Ascending aorta (tissue), 2 donors: ENCODE data around the gene TUBA4A. TPM values are rescaled to one million over a fixed set of nuclear protein-coding genes. Genes with fewer than 3 reads are reported as not detected.
A peak's percentile ranks its signal among the peaks of the same experiment; 100 is the strongest.

Experiments used
- DNase-seq, 2 donors: peaks; one replicate each; pipeline ENCODE4 v3.0.0-alpha.2; 2019; ENCODE audit warnings: low spot score in 2 of 2
- H3K27ac ChIP-seq, 2 donors: fragments of 200-600 bp; sonication (generic); one replicate each; pipeline ENCODE4 v1.5.1; 2016 to 2017; ENCODE audit warnings: mild to moderate bottlenecking in 1 of 2
- H3K27me3 ChIP-seq: fragments of 200-600 bp; sonication (generic); one replicate; pipeline ENCODE4 v1.5.1; 2017
- H3K36me3 ChIP-seq, 2 donors: fragments of 200-600 bp; sonication (generic); one replicate each; pipeline ENCODE4 v1.5.1; 2016
- H3K4me1 ChIP-seq, 2 donors: fragments of 200-600 bp; sonication (generic); one replicate each; pipeline ENCODE4 v1.5.1; 2016 to 2017; ENCODE audit warnings: mild to moderate bottlenecking in 1 of 2
- H3K4me3 ChIP-seq, 2 donors: fragments of 200-600 bp; sonication (generic); one replicate each; pipeline ENCODE4 v1.5.1; 2016 to 2017; ENCODE audit warnings: mild to moderate bottlenecking in 1 of 2
- H3K9me3 ChIP-seq, 2 donors: fragments of 200-600 bp; sonication (generic); one replicate each; pipeline ENCODE4 v1.5.1; 2016
- CTCF ChIP-seq, 3 experiments: fragments of 200-600 bp in 2 of 3; fragments of 450-650 bp in 1 of 3; sonication (generic) in 2 of 3; IDR thresholded peaks; one replicate each; pipeline ENCODE4 v1.5.1; 2016 to 2019; ENCODE audit warnings: antibody characterized with exemption in 3 of 3, mild to moderate bottlenecking in 1 of 3, moderate library complexity in 1 of 3
- intact Hi-C: fragments of 100-400 bp; cut with DNase I; formaldehyde crosslinking; loops from one replicate; pipeline ENCODE4 v1.15.1; 2023
- total RNA-seq: library from RNA; depleted of rRNA; stranded (reverse); fragments of >200 nt; gene quantifications from one replicate; pipeline ENCODE4 v1.1.0, GENCODE V29; 2016

Gene TUBA4A
- total RNA-seq, 1 donor from 2014 or later, result 71.1 TPM

- DNase-seq, result no peak
- intact Hi-C loops, result no loop called here
- Histone ChIP-seq H3K4me3 (no peak overlapping the region), H3K4me1 (peaks cover 12 to 31% of the 10 kb centered on the region in 2 donors), H3K27me3 (no peaks in the 10 kb centered on the region), H3K36me3 (peaks cover 63 to 64% of the 10 kb centered on the region in 2 donors), H3K9me3 (no peaks in the 10 kb centered on the region), H3K27ac (no peak overlapping the region)
- no peak for TF ChIP-seq CTCF (IDR thresholded peaks at IDR 0.05)
Observed at GRCh38 chr2:219220652-219221402, 32.9 kb downstream of the TUBA4A start.

- no peak for TF ChIP-seq CTCF (IDR thresholded peaks at IDR 0.05)
- Histone ChIP-seq H3K27me3 (no peaks in the 10 kb centered on the region), H3K9me3 (no peaks in the 10 kb centered on the region), H3K4me3 (no peak overlapping the region), H3K4me1 (peaks cover 12 to 31% of the 10 kb centered on the region in 2 donors), H3K27ac (peak overlapping the region; percentile 92 to 95), H3K36me3 (peaks cover 61 to 65% of the 10 kb centered on the region in 2 donors)
- intact Hi-C loops, result loop anchor here (1.0 to 10.0 kb wide), 3 partner anchors 9 to 465 kb away; partner anchors contain the start of genes ANKZF1, ATG9A and DNAJB2
- DNase-seq, result no peak
Observed at GRCh38 chr2:219219784-219220532, 33.8 kb downstream of the TUBA4A start.

GRCh38 chr2:219218732-219219701, 34.7 kb downstream of the TUBA4A start, which contains the start of gene ABCB6:
Gene ABCB6, minus strand, starts transcription at chr2:219218958. Its CDS starts 285 bp downstream, at chr2:219218673.
- intact Hi-C loops, result loop anchor here (1.0 to 10.0 kb wide), 6 partner anchors 10 to 466 kb away; partner anchors contain the start of genes ANKZF1, ATG9A, DNAJB2 and DNPEP
- peak; percentile 93 to 99 for DNase-seq
- Histone ChIP-seq H3K4me3 (peak within 1 kb of the TSS; percentile 64 to 68), H3K36me3 (peaks cover 60 to 61% of the 10 kb centered on the region in 2 donors), H3K4me1 (peaks cover 12 to 31% of the 10 kb centered on the region in 2 donors), H3K27ac (peak within 1 kb of the TSS; percentile 92 to 95), H3K9me3 (no peaks in the 10 kb centered on the region), H3K27me3 (no peaks in the 10 kb centered on the region)
- no peak for TF ChIP-seq CTCF (IDR thresholded peaks at IDR 0.05)

- peak; percentile 40 to 87 for DNase-seq
- peaks cover 12 to 31% of the 10 kb centered on the region in 2 donors for H3K4me1 ChIP-seq
- peaks cover 52 to 61% of the 10 kb centered on the region in 2 donors for H3K36me3 ChIP-seq
- TF ChIP-seq CTCF (IDR thresholded peaks at IDR 0.05), result no peak
- intact Hi-C loops, result loop anchor here (1.0 to 10.0 kb wide), 5 partner anchors 11 to 467 kb away; partner anchors contain the start of genes DNAJB2, DNPEP and RETREG2
- H3K9me3 ChIP-seq, result no peaks in the 10 kb centered on the region
- no peaks in the 10 kb centered on the region for H3K27me3 ChIP-seq
- H3K4me3 ChIP-seq, result peak overlapping the region; percentile 64 to 68
- peak overlapping the region; percentile 92 to 95 for H3K27ac ChIP-seq
Observed at GRCh38 chr2:219218217-219218731, 35.4 kb downstream of the TUBA4A start.
